Osteocyte (in vitro differentiated cells): ENCODE measurements around the gene ENO3. TPM values are rescaled to one million over a fixed set of nuclear protein-coding genes. Genes with fewer than 3 reads are reported as not detected.
"Not testable (repeated sequence)": the region's sequence is repeated elsewhere in the genome, so short reads cannot be mapped to it uniquely, and the experiment has no call there.

Source experiments
- DNase-seq: peaks from one replicate; pipeline ENCODE4 v3.0.0; 2021; ENCODE audit warnings: mixed read lengths; ENCODE audit not compliant: unreplicated experiment; ENCODE audit errors: extremely low spot score
- H3K27ac Mint-ChIP-seq: one replicate; pipeline ENCODE4 v1.8.0; 2021; ENCODE audit warnings: mild to moderate bottlenecking, mixed read lengths; ENCODE audit not compliant: unreplicated experiment
- H3K27me3 Mint-ChIP-seq: one replicate; pipeline ENCODE4 v1.8.0; 2021; ENCODE audit warnings: mixed read lengths; ENCODE audit not compliant: unreplicated experiment
- H3K36me3 Mint-ChIP-seq: one replicate; pipeline ENCODE4 v1.8.0; 2021; ENCODE audit warnings: mixed read lengths; ENCODE audit not compliant: unreplicated experiment
- H3K4me1 Mint-ChIP-seq: one replicate; pipeline ENCODE4 v1.8.0; 2021; ENCODE audit warnings: mixed read lengths; ENCODE audit not compliant: unreplicated experiment
- H3K4me3 Mint-ChIP-seq: one replicate; pipeline ENCODE4 v1.8.0; 2021; ENCODE audit warnings: mild to moderate bottlenecking, moderate library complexity, mixed read lengths; ENCODE audit not compliant: unreplicated experiment
- H3K9me3 Mint-ChIP-seq: one replicate; pipeline ENCODE4 v1.8.0; 2021; ENCODE audit warnings: mixed read lengths; ENCODE audit not compliant: unreplicated experiment
- CTCF ChIP-seq: fragments of 200-600 bp; sonication (generic); IDR thresholded peaks from 2 replicates; pipeline ENCODE4 v1.5.0; 2021; ENCODE audit warnings: antibody characterized with exemption, mild to moderate bottlenecking, moderate library complexity
- total RNA-seq: library from RNA; stranded (reverse); gene quantifications from 2 replicates; pipeline ENCODE4 v1.2.1, GENCODE V29; 2021

Gene ENO3
- total RNA-seq, 1 donor from 2014 or later: 9.5 TPM

GRCh38 chr17:4920351-4921048 lies 30.4 kb upstream of the ENO3 start:
- TF ChIP-seq CTCF: no peak
- H3K27me3 Mint-ChIP-seq: no peaks in the 10 kb centered on the region
- H3K36me3 Mint-ChIP-seq: no peaks in the 10 kb centered on the region
- H3K4me3 Mint-ChIP-seq: no peak overlapping the region
- DNase-seq: no peak
- no peaks in the 10 kb centered on the region for H3K4me1 Mint-ChIP-seq
- H3K27ac Mint-ChIP-seq: no peak overlapping the region
- H3K9me3 Mint-ChIP-seq: no peaks in the 10 kb centered on the region

GRCh38 chr17:4921320-4921719 lies 29.6 kb upstream of the ENO3 start:
- no peak for TF ChIP-seq CTCF
- Mint-ChIP-seq H3K9me3 (no peaks in the 10 kb centered on the region), H3K4me1 (no peaks in the 10 kb centered on the region), H3K4me3 (no peak overlapping the region), H3K36me3 (no peaks in the 10 kb centered on the region), H3K27me3 (no peaks in the 10 kb centered on the region), H3K27ac (no peak overlapping the region)
- DNase-seq: no peak

GRCh38 chr17:4926577-4927335 lies 24.2 kb upstream of the ENO3 start:
- H3K36me3 Mint-ChIP-seq, H3K9me3 Mint-ChIP-seq, H3K27me3 Mint-ChIP-seq, H3K4me3 Mint-ChIP-seq, DNase-seq, H3K27ac Mint-ChIP-seq, H3K4me1 Mint-ChIP-seq: not testable (repeated sequence)

GRCh38 chr17:4928881-4929280 lies 22.0 kb upstream of the ENO3 start:
- no peak for DNase-seq
- H3K27ac Mint-ChIP-seq: no peak overlapping the region
- TF ChIP-seq CTCF: no peak
- no peaks in the 10 kb centered on the region for H3K9me3 Mint-ChIP-seq
- no peaks in the 10 kb centered on the region for H3K27me3 Mint-ChIP-seq
- H3K4me3 Mint-ChIP-seq: no peak overlapping the region
- peaks cover 2% of the 10 kb centered on the region for H3K36me3 Mint-ChIP-seq
- H3K4me1 Mint-ChIP-seq: peaks cover 2% of the 10 kb centered on the region

- no peak for DNase-seq
- Mint-ChIP-seq H3K9me3 (no peaks in the 10 kb centered on the region), H3K36me3 (peaks cover 6% of the 10 kb centered on the region), H3K27me3 (no peaks in the 10 kb centered on the region), H3K4me1 (peaks cover 8% of the 10 kb centered on the region), H3K4me3 (no peak within 1 kb of the TSS), H3K27ac (no peak within 1 kb of the TSS)
- TF ChIP-seq CTCF: no peak
These were observed 19.0 kb upstream of the ENO3 start, which contains the start of gene GP1BA for GRCh38 chr17:4931963-4932362. Gene GP1BA, plus strand, starts transcription at chr17:4932277. Its CDS starts 328 bp downstream, at chr17:4932605.
